ENCODE results near the gene PNMA1.
A peak's percentile ranks its signal among the peaks of the same experiment; 100 is the strongest.
"Not testable (repeated sequence)": the region's sequence is repeated elsewhere in the genome, so short reads cannot be mapped to it uniquely, and the experiment has no call there.

PNMA1 gene

DNA sequence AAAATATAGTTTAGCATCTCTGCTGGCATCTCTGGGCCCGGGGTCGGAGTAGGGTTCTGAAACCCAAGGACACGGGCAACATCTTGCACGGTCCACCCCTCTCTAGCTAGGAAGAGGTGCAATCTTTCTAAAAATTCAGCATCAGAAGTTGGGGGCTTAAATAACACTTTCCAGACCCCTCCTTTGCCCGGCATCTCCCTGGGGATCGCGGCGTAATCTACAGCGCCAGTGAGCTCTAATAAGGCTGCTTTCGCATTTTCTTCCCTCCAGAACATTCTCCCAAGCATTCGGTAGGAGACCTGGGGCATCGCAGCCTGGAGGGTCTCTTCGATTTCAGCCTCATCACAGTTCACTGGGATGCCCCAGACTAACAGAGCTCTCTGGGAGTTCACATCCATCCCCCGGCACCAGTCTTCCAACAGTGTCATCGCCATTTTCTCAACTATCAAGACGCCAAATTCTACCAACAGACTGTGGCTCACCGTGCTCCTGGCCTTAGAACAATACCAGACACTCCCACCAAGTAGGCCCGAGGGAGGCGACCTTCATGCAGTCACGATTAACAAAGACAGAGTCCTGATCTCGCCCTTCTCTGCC is 880 bp downstream of the PNMA1 start:
- DNase-seq, result no peak

DNA sequence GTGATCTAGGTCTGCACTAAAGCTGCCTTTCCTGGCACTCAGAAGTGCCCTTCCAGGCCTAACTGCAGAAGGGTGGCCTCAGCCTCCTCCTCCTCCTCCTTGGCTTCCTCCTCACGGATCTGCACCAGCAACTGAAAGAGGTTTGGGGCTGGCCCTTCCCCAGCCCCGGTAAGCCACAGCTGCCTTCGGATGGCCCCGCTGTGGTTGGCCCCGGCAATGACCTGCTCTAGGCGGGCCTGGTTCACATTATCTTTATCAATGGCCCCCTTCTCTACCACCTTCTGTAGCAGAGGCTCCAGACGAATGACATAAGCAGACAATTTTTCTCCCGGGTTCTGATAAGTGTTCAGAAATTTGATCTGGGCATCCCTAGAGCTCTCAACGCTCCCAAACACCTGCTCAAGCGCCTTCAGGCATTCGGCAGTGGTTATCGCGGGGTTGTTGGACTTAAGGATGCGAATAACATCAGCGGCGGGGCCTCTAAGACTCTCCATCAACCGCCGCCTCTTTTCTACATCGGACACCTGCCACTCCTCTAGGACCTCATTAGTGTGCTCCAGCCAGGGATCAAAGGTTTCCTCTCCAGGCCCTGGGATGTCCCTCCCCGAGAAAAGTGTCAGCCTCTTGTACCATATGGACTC is 1.5 kb downstream of the PNMA1 start:
- peak; percentile 9 for DNase-seq

DNA sequence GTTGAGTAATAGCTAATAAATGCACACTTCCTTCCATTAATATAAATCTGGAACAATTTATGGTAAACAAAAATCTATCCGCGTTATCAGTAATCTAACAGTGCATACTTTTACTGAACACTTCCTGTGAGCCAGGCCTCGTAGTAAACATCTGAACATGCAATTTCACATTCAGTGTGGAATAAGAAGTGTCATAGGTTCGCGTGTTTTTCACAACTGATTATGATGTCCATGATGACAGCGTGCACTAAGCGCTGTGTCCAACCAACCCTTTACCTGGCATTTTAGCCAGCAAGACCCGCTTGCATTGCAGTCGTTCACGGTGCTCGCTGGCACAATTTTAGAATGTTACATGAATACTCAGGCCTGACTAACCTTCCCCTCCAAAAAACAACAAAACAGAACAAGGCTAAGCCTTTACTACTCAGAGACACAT is 2.1 kb downstream of the PNMA1 start:
- no peak for DNase-seq

DNA sequence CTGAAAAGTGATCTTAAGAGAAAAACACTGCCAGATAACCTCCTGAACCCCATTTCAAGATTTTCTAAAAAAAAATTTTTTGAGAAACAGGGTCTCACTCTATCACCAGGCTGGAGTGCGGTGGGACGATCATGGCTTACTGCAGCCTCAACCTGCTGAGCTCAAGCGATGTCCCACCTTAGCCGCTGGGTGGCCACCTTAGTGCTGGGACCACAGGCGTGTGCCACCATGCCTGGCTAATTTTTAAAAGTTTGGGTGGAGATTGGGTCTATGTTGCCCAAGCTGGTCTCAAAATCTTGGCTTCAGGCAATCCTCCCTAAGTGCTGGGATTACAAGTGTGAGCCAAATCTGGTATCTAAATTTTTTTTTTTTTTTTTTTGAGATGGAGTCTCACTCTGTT is 3.4 kb downstream of the PNMA1 start:
- no peak for DNase-seq

DNA sequence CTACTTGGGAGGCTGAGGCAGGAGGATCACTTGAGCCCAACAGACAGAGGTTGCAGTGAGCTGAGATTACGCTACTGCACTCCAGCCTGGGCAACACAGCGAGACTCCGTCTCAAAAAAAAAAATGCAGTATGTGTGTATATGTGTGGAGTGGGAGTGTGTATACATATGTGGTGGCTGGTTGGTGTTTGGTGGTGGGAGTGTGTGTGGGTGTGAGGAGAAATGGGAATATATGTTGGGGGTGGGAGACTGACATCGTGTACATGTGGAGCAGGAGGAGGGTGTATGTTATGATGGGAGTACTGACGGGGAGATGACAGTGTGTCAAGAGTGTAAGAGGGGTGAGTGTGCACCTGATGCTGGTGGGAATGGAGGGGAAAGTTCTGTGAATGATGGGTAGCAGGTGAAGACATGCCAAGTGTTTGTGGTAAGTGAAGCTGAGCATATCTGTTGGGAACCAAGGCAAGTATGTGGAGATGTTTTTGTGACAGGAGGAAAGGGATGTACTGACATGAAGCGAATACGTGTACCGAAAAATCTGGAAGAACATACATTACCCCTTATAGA is 4.2 kb downstream of the PNMA1 start:
- no peak for DNase-seq

DNA sequence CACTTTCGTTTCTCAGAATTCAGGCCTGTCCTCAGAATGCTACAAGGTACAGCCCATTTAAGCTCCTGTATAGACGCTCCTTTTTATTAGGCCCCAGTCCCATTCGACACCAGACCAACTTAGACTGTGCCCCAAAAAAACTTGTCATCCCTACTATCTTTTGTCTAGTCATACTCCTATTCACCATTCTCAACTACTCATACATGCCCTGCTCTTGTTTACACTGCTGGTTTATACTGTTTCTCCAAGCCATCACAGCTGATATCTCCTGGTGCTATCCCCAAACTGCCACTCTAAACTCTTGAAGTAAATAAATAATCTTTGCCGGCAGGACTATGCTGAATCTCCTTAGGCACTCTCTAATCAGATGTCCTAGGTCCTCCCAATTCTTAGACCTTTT is 6.1 kb downstream of the PNMA1 start:
- DNase-seq, result not testable (repeated sequence)

DNA sequence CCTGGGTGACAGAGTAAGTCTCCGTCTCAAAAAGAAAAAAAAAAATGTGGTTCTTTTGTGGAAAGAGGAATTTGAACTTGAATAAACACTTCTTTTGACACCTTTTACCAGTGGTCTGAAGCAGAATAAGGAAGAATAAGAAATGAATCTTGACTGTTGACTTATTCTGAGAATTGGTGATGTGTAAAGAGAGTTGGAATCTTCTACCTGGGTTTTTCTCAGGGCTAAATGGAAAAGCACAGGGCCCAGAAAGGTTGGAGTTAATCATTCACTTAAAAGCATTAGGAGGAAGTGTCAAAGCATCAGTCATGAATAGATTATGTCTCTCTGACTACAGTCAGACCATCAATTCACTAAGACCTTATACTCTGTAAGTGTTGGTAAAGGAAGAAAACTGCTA is 13.9 kb downstream of the PNMA1 start:
- no peak for DNase-seq

DNA sequence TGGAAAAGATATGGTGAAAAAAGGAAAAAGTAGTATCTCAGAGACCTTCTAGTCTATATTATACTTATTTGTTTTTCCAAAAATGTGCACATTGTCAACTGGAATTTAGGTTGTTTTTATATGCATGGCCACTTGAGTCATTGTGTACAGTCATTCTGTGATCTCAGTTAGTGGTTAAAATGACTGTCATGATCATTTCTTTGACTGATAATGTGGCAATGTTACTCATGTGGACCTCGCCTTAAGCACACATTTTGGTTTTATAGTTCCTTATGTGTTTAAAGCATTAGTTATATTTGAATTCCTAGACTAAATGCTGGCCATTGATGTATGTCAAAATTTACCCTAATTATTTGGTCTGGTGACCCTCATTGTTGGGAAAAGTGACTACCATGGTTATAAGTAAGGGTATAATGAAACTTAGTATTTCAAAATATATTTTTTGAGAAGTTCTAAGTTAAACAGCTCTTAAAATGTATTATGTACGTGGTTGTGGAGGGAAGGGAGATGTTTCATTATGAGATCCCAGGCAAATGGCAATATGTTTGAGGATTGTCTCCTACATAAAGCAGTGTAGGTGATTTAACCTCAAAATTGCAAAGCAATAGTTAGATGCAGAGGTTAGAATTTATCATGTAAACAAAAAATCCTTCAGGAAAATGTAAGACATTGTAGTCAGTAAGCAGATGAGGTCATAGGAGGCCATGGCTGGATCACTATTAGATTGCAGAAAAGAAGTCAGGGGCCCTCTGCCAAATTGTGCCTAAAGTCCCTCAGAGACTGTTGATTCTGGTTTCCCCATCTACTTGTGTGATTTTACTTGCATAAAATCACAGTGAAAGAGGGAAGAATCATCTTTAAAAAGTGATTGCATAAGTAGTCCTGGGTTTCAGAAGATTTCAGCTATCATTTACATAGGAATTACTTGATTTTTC is 17.5 kb downstream of the PNMA1 start:
- DNase-seq, result no peak

DNA sequence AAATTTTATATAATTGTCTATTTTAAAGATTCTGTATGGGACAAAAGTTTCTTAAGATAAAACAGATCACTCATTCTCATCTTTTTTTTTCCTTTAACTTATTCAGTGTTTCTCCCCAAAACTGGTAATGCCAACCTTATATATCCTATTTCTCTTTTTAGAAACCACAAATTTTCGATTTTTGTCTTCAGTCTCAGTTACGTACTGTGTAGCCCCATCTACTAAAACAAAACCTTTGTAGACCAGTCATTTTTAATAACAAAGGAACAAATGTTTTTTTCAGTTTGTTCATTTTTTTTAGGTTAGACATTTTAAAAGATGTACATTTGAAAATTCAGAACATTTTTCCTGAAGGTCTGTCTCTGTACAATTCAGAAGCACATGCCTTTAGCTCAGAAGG is 18.2 kb downstream of the PNMA1 start:
- DNase-seq, result no peak

DNA sequence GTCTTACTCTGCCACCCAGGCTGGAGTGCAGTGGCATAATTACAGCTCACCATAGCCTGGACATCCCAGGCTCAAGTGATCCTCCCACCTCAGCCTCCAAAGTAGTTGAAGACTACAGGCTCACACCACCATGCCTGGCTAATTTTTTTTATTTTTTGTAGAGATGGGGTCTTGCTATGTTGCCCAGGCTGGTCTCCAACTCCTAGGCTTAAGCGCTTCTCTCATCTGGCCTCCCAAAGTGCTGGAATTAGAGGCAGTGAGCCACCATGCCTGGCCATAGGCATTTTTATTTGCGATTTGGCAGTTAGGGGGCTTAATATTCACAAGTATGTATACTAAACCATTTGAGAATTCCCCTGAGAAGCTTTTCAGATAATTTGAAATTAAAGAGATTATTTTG is 19.1 kb downstream of the PNMA1 start:
- no peak for DNase-seq

DNA sequence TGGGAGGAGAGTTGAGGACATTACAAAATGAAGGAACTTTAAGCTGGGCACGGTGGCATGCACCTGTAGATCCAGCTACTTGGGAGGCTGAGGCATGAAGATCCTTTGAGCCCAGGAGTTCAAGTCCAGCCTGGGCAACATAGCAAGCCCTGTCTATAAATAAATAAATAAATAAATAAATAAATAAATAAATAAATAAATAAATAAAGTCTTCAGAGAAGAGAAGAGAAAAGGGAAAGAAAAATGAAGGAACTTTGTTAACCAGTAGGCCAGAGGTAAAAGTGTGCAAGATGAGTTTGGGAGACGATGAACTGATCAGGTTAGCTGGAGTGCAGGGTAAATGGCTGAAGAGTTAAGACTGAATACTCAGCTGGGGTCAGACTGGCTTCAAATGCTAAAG is 20.1 kb downstream of the PNMA1 start:
- DNase-seq, result no peak

DNA sequence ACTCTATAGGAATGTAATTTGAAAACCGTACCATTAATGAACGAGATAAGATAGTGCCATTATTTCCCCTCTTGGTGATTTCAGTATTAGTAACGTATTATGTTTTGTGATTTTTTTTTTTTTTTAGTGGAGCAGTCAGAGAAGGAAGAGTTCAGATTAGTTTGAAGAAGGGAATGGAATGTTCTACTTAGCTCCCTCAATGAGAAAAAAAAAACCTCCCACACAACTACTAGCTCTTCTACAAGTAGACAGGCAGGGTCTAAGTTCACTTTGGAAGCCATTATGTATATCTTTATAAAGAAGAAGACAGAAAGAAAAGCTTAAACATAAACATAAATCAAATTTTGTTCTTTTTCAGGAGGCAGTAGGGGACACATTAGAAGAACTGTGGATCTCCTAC is 27.3 kb downstream of the PNMA1 start:
- DNase-seq, result no peak

DNA sequence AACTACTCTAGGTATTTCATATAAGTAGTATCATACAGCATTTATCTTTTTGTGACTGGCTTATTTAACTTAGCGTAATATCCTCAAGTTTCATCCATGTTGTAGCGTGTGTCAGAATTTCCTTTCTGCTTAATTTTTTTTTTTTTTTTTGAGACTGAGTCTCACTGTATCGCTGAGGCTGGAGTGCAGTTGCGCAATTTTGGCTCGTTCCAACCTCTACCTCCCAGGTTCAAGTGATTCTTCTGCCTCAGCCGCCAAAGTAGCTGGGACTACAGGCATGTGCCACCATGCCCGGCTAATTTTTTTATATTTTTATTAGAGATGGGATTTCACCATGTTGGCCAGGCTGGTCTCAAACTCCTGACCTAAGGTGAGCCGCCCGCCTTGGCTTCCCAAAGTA is 28.9 kb downstream of the PNMA1 start:
- DNase-seq, result no peak

DNA sequence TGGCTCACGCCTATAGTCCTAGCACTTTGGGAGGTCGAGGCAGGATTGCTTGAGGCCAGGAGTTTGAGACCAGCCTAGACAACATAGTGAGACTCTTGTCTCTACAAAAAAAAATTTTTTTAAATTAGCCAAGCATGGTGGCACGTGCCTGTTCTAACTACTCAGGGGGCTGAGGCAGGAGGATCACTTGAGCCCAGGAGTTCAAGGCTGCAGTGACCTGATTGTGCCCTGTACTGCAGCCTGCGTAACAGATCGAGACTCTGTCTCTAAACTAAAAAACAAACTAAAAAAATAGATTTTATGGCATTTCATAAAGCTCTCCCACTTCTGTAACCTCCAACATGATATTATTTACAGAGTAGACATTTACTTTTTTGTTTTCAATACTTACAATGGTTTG is 29.6 kb downstream of the PNMA1 start:
- no peak for DNase-seq

DNA sequence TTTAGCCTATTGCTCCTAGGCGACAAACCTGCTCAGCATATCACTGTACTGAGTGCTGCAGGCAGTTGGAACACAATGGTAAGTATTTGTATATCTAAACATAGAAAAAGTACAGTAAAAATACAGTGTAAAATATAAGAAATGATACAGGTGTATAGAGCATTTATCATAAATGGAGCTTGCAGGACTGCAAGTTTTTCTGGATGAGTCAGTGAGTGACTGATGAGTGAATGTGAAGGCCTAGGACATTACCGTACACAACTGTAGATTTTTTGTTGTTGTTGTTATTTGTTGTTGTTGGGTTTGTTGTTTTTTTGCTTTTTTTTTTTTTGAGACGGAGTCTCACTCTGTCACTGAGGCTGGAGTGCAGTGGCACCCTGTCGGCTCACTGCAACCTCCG is 33.4 kb downstream of the PNMA1 start:
- DNase-seq, result no peak

DNA sequence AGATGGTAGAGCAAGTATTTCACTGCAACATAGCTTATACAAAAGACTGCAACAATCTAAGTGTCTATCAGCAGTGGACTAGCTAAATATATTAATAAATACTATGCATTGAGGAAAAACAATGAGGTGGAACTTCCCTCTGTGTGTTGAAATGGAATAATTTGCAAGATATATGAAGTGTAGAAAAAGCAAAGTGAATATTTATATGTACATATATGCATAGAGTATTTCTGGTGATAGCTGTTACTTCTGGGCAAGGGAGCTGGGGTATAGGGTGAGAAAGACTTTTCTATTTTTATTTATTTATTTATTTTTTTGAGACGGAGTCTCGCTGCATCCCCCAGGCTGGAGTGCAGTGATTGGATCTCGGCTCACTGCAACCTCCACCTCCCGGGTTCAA is 35.5 kb downstream of the PNMA1 start:
- DNase-seq, result no peak

DNA sequence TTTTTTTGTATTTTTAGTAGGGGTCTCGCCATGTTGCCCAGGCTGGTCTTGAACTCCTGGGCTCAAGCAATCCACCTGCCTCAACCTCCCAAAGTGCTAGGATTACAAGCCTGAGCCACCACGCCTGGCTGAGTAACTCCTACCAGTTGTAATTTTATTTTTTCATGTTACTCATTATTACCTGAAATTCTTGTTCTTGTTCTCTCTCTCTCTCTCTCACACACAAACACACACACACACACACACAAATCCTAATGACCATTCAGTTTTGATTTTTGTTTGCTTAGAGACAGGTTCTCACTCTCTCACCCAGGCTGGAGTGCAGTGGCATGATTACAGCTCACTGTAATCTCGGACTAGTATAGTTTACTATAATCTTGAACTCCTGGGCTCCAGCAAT is 39.2 kb downstream of the PNMA1 start:
- no peak for DNase-seq

DNA sequence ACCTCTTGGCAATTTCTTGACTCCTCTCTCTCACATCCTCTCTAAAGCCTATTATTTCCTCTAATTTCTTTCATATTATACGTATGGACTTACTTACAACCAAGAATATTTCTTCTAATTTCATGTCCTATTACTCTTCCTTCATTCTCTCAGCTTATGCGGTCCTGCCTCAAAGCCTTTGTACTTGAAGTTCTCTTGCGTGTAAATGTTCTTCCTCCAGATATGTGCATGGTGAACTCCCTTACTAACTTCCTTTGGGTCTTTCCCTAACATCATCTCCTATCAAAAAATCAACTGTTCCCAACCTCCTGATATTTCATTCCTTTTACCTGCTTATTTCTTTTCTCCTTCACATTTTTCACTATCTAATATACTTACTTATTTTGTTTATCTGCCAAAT is 46.3 kb downstream of the PNMA1 start:
- no peak for DNase-seq

DNA sequence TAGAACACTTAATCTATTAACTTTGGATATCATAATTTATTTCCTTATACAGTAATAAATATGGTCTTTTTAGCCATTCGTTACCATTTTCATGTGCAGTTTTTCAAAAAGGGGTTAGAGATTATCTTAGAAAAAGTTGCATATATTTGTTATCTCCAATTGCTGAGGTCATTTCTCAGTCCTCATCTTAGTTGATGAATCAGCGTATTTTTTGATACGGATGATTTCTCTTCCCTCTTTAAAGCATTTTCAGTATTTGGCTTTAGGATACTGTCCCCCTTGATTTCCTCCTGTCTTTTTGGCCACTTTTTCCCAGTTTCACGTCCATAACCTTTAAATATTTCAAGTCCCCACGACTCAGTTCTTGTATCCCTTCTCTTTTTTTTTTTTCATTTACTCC is 47.6 kb downstream of the PNMA1 start:
- DNase-seq, result no peak

DNA sequence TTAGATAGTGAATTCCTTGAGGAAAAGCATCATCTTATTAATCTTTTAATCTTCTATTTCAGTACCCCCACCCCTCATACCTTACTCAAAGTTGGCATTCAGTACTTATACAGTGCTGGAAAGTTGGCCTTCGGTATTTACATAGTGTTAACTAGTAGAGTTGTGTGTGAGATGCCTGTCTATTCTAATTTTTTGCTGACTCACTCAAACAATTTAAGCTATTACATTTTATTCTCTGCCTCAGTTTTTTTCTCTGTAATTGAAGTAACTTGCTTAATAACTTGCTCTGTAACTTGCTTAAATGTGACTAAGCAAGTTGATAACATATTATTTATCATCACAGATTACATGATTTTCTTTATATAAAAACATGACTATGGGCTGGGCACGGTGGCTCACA is 49.1 kb downstream of the PNMA1 start:
- no peak for DNase-seq

DNA sequence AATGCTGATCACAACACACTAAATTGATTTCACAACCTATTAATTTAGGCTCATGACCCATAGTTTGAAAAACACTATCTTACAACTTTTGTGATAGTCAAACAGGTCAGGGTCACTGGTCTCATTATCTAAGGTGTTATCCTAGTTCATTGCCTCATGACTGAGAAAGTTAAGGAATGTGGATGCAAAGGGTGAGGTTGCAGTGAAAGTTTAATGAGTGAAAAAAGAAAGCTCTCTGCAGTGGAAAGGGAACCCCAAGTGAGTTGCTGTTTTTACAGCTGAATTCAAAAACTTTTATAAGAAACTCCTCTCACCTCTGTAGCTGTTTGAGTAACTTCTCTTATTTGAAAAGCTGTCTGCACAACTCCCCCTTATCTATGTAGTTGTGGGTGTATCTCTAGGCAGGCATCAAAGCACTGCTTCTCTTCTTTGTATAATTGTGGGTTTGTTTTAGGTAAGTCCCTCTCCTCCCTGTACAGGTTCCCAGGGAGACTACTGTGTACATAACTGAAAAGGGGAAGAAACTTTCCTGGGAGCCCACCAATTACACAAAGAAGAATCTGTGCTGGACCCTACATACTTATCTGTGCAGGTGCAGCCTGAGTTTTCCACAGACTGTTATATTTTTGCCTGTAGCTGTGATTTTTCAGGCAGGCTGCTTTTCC is 50.5 kb downstream of the PNMA1 start:
- no peak for DNase-seq

DNA sequence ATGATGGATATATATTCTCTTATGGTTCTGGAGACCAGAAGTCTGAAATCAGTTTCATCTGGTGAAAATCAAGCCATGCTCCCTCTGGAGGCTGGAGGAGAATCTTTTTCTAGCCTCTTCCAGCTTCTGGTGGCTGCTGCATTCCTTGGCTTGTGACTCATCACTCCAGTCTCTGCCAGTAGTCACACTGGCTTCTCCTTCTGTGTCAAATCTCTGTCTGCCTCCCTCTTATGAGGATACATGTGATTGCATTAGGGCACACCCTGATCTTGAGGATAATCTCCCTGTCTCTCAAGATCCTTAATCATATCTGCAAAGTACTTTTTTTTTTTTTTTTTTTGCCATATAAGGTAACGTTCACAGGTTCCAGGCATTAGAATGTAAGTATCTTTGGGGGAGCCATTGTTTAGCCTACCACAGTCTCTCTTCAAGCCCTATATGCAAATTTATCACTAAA is 51.7 kb downstream of the PNMA1 start:
- no peak for DNase-seq

DNA sequence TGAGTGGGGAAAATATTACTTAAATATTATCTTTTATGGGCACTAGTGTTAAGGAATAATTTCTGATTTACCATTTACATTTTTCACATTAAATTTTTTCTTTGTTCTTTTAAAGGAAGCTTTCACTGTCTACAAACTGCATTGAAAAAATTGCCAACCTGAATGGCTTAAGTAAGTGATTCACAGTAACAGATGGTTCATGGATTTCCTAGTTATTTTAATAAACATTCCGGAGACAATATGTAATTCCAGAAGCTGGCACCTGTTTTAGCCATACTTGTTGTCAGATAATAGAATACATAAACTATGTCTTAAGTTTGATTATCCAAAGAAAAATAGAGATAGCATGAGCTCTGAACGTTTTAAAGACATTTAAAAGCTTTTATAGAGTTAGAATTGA is 52.3 kb downstream of the PNMA1 start:
- DNase-seq, result no peak

Data from activated effector memory CD4-positive, alpha-beta T cell treated with Interleukin-2 at 50 U/mL for 16 hours (primary cell).